ENCODE data around the gene ARHGAP28.

DNA sequence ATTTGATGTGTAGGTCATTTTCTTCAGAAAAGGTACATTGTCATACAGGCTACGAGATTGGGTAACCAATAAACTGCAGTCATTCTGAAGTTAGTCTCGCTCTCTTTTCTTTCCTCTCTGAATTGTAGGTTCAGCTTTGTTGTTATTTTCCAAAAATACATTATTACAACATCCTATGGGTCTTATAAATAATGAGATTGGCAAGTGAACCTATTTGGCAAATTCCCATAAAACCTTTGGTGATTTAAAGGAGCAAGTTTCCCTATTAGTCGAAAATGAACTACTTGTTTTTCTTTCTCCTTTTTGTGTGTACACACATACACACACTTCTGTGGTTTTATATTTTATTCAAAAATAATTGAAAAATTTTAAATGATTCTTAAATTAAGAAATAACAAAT, 67.0 kb downstream of the ARHGAP28 start:
- TF ChIP-seq, protein P1, sequence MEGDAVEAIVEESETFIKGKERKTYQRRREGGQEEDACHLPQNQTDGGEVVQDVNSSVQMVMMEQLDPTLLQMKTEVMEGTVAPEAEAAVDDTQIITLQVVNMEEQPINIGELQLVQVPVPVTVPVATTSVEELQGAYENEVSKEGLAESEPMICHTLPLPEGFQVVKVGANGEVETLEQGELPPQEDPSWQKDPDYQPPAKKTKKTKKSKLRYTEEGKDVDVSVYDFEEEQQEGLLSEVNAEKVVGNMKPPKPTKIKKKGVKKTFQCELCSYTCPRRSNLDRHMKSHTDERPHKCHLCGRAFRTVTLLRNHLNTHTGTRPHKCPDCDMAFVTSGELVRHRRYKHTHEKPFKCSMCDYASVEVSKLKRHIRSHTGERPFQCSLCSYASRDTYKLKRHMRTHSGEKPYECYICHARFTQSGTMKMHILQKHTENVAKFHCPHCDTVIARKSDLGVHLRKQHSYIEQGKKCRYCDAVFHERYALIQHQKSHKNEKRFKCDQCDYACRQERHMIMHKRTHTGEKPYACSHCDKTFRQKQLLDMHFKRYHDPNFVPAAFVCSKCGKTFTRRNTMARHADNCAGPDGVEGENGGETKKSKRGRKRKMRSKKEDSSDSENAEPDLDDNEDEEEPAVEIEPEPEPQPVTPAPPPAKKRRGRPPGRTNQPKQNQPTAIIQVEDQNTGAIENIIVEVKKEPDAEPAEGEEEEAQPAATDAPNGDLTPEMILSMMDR (IDR thresholded peaks at IDR 0.05) = no peak
- TF ChIP-seq POLR2A (IDR thresholded peaks at IDR 0.05) (no peak), POLR2AphosphoS5 (IDR thresholded peaks at IDR 0.05) (no peak)
